ENCODE measurements around the gene PIK3R3.

DNA sequence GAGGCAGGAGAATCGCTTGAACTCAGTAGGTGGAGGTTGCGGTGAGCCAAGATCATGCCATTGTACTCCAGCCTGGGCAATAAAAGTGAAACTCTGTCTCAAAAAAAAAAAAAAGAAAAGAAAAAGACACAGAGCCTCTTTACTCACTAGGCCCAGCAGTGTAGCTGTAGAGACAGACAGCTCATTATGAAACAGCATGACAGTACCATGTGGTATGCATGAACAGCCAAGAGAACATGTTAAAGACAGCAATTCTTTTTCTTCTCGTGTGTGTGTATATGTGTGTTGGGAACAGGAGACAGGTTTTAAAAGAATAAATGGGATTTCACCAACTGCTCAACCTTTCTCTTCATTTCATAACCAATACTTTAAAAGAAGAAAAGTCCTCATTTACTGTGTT lies 118.8 kb downstream of the PIK3R3 start:
- TF ChIP-seq, protein P1, sequence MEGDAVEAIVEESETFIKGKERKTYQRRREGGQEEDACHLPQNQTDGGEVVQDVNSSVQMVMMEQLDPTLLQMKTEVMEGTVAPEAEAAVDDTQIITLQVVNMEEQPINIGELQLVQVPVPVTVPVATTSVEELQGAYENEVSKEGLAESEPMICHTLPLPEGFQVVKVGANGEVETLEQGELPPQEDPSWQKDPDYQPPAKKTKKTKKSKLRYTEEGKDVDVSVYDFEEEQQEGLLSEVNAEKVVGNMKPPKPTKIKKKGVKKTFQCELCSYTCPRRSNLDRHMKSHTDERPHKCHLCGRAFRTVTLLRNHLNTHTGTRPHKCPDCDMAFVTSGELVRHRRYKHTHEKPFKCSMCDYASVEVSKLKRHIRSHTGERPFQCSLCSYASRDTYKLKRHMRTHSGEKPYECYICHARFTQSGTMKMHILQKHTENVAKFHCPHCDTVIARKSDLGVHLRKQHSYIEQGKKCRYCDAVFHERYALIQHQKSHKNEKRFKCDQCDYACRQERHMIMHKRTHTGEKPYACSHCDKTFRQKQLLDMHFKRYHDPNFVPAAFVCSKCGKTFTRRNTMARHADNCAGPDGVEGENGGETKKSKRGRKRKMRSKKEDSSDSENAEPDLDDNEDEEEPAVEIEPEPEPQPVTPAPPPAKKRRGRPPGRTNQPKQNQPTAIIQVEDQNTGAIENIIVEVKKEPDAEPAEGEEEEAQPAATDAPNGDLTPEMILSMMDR (IDR thresholded peaks at IDR 0.05; ENCODE audit: low read length), result no peak
- TF ChIP-seq EZH2 (IDR thresholded peaks at IDR 0.05; ENCODE audit: borderline replicate concordance, low read length), result no peak

Data from OCI-LY1 (cell line).